Coronary artery (tissue), 2 donors: ENCODE data around the gene SERPINB4.

ENCODE experiments used
- DNase-seq: peaks from one replicate; pipeline ENCODE4 v3.0.0-alpha.2; 2017; ENCODE audit warnings: low spot score
- H3K27ac ChIP-seq, 2 donors: fragments of 200-600 bp; sonication (generic); one replicate each; pipeline ENCODE4 v1.5.1; 2016 to 2019
- H3K4me3 ChIP-seq: fragments of 200-600 bp; sonication (generic); 2 replicates; pipeline ENCODE4 v1.5.1; 2016; ENCODE audit warnings: mild to moderate bottlenecking, moderate library complexity
- CTCF ChIP-seq: fragments of 200-600 bp; sonication (generic); IDR thresholded peaks from one replicate; pipeline ENCODE4 v1.5.1; 2019; ENCODE audit warnings: antibody characterized with exemption

The SERPINB4 gene

GRCh38 chr18:63596964-63597363, 47.1 kb downstream of the SERPINB4 start:
- TF ChIP-seq CTCF: no peak
- no peak overlapping the region for H3K27ac ChIP-seq
- DNase-seq: no peak
- no peak overlapping the region for H3K4me3 ChIP-seq

GRCh38 chr18:63592471-63592870, 51.6 kb downstream of the SERPINB4 start:
- DNase-seq: no peak
- TF ChIP-seq CTCF: no peak
- no peak overlapping the region for H3K27ac ChIP-seq
- H3K4me3 ChIP-seq: no peak overlapping the region

- no peak for DNase-seq
- H3K27ac ChIP-seq: no peak overlapping the region
- H3K4me3 ChIP-seq: no peak overlapping the region
- TF ChIP-seq CTCF: no peak
Observed at GRCh38 chr18:63591725-63592124, 52.3 kb downstream of the SERPINB4 start.

GRCh38 chr18:63590966-63591695, 52.9 kb downstream of the SERPINB4 start:
- no peak for DNase-seq
- TF ChIP-seq CTCF: no peak

DNA sequence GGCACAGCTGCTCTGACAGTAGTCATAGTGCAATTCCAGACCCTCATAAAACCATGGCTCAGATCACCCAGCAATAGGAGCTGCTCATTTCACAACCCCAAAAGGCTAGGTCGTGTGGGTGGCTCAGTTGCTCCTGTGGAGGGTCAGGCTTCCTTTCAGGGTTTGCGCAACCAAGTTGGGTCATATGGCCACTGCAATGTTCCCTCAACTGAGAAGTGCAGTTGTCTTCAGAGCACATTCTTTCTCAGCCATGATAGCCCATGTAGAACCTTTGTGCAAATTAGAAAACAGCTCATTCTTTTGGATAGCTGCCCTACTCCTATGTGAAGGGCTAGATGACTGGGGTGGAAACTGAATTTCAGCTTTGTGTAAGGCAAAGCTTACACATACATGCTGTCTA, 53.7 kb downstream of the SERPINB4 start:
- Histone ChIP-seq H3K4me3 (no peak overlapping the region), H3K27ac (no peak overlapping the region)
- no peak for TF ChIP-seq CTCF
- no peak for DNase-seq

More at GRCh38 chr18:63590966-63591695, 52.9 kb downstream of the SERPINB4 start:
- no peak overlapping the region for H3K4me3 ChIP-seq
- H3K27ac ChIP-seq: no peak overlapping the region

DNA sequence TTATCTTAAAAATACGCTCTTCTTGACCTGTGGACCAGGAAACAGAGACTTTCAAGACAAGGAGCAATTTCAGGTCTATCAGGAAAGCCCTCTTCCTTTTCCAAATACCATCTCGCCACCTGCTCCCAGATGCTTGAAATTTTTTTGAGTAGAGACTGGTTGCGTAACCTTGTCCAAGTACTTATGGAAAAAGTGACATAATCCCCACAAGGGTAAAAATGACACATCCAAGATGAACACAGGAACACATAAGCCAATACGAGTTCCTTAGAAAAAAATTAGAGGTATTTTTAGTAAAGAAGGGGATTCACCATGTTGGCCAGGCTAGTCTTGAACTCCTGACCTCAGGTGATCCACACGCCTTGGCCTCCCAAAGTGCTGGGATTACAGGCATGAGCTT, 55.1 kb downstream of the SERPINB4 start:
- no peak for TF ChIP-seq CTCF
- Histone ChIP-seq H3K4me3 (no peak overlapping the region), H3K27ac (no peak overlapping the region)
- DNase-seq: no peak
